GM23338 (cell line): ENCODE results near the gene SLC32A1. TPM values are rescaled to one million over a fixed set of nuclear protein-coding genes. Genes with fewer than 3 reads are reported as not detected.

Source experiments
- ATAC-seq: fragments of 200-7000 bp; cut with Tn5 transposase; 3 replicates; pipeline ENCODE4 v1.9.1; 2020
- DNase-seq: peaks from one replicate; pipeline ENCODE4 v3.0.0-alpha.2; 2015; ENCODE audit warnings: low spot score
- H2AFZ ChIP-seq: fragments of 200-600 bp; sonication (generic); 2 replicates; pipeline ENCODE4 v1.8.0; 2016; ENCODE audit warnings: antibody characterized with exemption, mild to moderate bottlenecking, moderate library complexity
- H3F3A ChIP-seq: fragments of 200-600 bp; sonication (generic); replicated peaks from 2 replicates; pipeline ENCODE4 v1.8.0; 2017; ENCODE audit warnings: antibody characterized with exemption, mixed run types, low read depth
- H3K27ac ChIP-seq: fragments of 200-600 bp; sonication (generic); 2 replicates; pipeline ENCODE4 v1.6.1; 2016; ENCODE audit warnings: low read depth
- H3K27me3 ChIP-seq: fragments of 200-600 bp; sonication (generic); 2 replicates; pipeline ENCODE4 v1.8.0; 2016; ENCODE audit warnings: mild to moderate bottlenecking, mixed run types, moderate library complexity; ENCODE audit not compliant: insufficient read depth
- H3K36me3 ChIP-seq: fragments of 200-600 bp; sonication (generic); 2 replicates; pipeline ENCODE4 v1.8.0; 2016; ENCODE audit warnings: mild to moderate bottlenecking; ENCODE audit not compliant: insufficient read depth
- H3K4me1 ChIP-seq: fragments of 200-600 bp; sonication (generic); 2 replicates; pipeline ENCODE4 v1.8.0; 2016; ENCODE audit warnings: mild to moderate bottlenecking, moderate library complexity; ENCODE audit not compliant: insufficient read depth
- H3K4me2 ChIP-seq: fragments of 200-600 bp; sonication (generic); 2 replicates; pipeline ENCODE4 v1.7.1; 2017; ENCODE audit warnings: mixed run types
- H3K4me3 ChIP-seq: fragments of 200-600 bp; sonication (generic); 2 replicates; pipeline ENCODE4 v1.6.1; 2016; ENCODE audit warnings: mixed run types
- H3K79me2 ChIP-seq: fragments of 200-600 bp; sonication (generic); replicated peaks from 2 replicates; pipeline ENCODE4 v1.8.0; 2017; ENCODE audit warnings: mild to moderate bottlenecking; ENCODE audit not compliant: insufficient read depth
- H3K9me2 ChIP-seq: fragments of 200-600 bp; sonication (generic); 2 replicates; pipeline ENCODE4 v1.8.0; 2017; ENCODE audit not compliant: insufficient read depth
- H4K20me1 ChIP-seq: fragments of 200-600 bp; sonication (generic); replicated peaks from 2 replicates; pipeline ENCODE4 v1.8.0; 2017; ENCODE audit warnings: mild to moderate bottlenecking; ENCODE audit not compliant: insufficient read depth
- H3K27ac Mint-ChIP-seq: 2 replicates; pipeline ENCODE4 v1.8.0; 2020; ENCODE audit warnings: inconsistent platforms, mild to moderate bottlenecking, moderate library complexity, mixed read lengths
- H3K27me3 Mint-ChIP-seq: 3 replicates; pipeline ENCODE4 v1.8.0; 2022; ENCODE audit warnings: low read depth, mild to moderate bottlenecking, moderate library complexity, mixed read lengths, inconsistent platforms; ENCODE audit not compliant: insufficient read depth, poor library complexity
- H3K36me3 Mint-ChIP-seq: 3 replicates; pipeline ENCODE4 v1.8.0; 2021; ENCODE audit warnings: low read depth, mild to moderate bottlenecking, inconsistent platforms, moderate library complexity, mixed read lengths
- H3K4me1 Mint-ChIP-seq: 3 replicates; pipeline ENCODE4 v1.8.0; 2020; ENCODE audit warnings: mild to moderate bottlenecking, inconsistent platforms, mixed read lengths
- H3K4me3 Mint-ChIP-seq: 3 replicates; pipeline ENCODE4 v1.8.0; 2021; ENCODE audit warnings: moderate library complexity, mild to moderate bottlenecking, inconsistent platforms, mixed read lengths
- H3K9me3 Mint-ChIP-seq: 3 replicates; pipeline ENCODE4 v1.8.0; 2020; ENCODE audit warnings: moderate library complexity, mild to moderate bottlenecking, inconsistent platforms, mixed read lengths
- CREB1 ChIP-seq: fragments of 250-450 bp; sonication (Bioruptor Pico); IDR thresholded peaks from 2 replicates; pipeline ENCODE4 v1.5.0; 2020; ENCODE audit warnings: low read depth, mild to moderate bottlenecking, moderate library complexity
- CTCF ChIP-seq, 2 experiments: fragments of 200-600 bp in 1 of 2; sonication (generic) in 1 of 2; conservative IDR thresholded peaks; 2 replicates each; pipeline versions ENCODE4 v1.5.1 to v1.6.1; 2016 to 2017; ENCODE audit warnings: antibody characterized with exemption in 2 of 2, low read depth in 2 of 2, mild to moderate bottlenecking in 2 of 2, moderate library complexity in 1 of 2
- ETS1 ChIP-seq: IDR thresholded peaks from 2 replicates; pipeline ENCODE4 v1.6.1; 2016; ENCODE audit warnings: antibody characterized with exemption
- EZH2 ChIP-seq: fragments of 200-600 bp; sonication (generic); IDR thresholded peaks from one replicate; pipeline ENCODE4 v1.8.0; 2017; ENCODE audit warnings: antibody characterized with exemption, mild to moderate bottlenecking, low read depth; ENCODE audit not compliant: unreplicated experiment
- JUNB ChIP-seq: IDR thresholded peaks from one replicate; pipeline ENCODE4 v1.6.1; 2016; ENCODE audit warnings: antibody characterized with exemption; ENCODE audit not compliant: unreplicated experiment
- NANOG ChIP-seq: IDR thresholded peaks from 2 replicates; pipeline ENCODE4 v1.6.1; 2016; ENCODE audit warnings: antibody characterized with exemption, borderline replicate concordance
- POLR2AphosphoS5 ChIP-seq: IDR thresholded peaks from 2 replicates; pipeline ENCODE4 v1.6.1; 2016; ENCODE audit warnings: antibody characterized with exemption, low read depth
- REST ChIP-seq: IDR thresholded peaks from one replicate; pipeline ENCODE4 v1.6.1; 2018; ENCODE audit warnings: antibody characterized with exemption; ENCODE audit not compliant: unreplicated experiment
- STAT1 ChIP-seq: IDR thresholded peaks from one replicate; pipeline ENCODE4 v1.6.1; 2016; ENCODE audit warnings: antibody characterized with exemption; ENCODE audit not compliant: unreplicated experiment
- ZNF331 ChIP-seq: fragments of 250-450 bp; sonication (Bioruptor Pico); IDR thresholded peaks from 2 replicates; pipeline ENCODE4 v1.5.0; 2020; ENCODE audit warnings: low read depth, mild to moderate bottlenecking, moderate library complexity
- polyA plus RNA-seq: library from polyadenylated mRNA; unstranded; fragments of >200 nt; fragmentation: Nextera tagmentation; extraction: Ambion mirVana; gene quantifications from 2 replicates; pipeline ENCODE4 v1.2.1, GENCODE V29; 2016
- total RNA-seq: library from RNA; depleted of rRNA; stranded (reverse); fragments of >200 nt; shearing (Covaris generic); gene quantifications from 2 replicates; pipeline ENCODE4 v1.2.3, GENCODE V29; 2014

SLC32A1 gene
- total and polyA plus RNA-seq, 2 experiments from 2014 or later: 0.87 TPM; not detected in 1

- Histone ChIP-seq H3K36me3 (peaks cover 18% of the 10 kb centered on the region; the same call in 1 of the 2 replicates), H3K4me1 (peaks cover 16% of the 10 kb centered on the region; the same call in 1 of the 2 replicates), H4K20me1 (no peaks in the 10 kb centered on the region), H3K27ac (peak overlapping the region; percentile 40), H3K4me3 (no peak overlapping the region), H3K4me2 (no peak overlapping the region), H3K9me2 (no peaks in the 10 kb centered on the region), H3K27me3 (no peaks in the 10 kb centered on the region), H2AFZ (no peak overlapping the region), H3K79me2 (no peaks in the 10 kb centered on the region), H3F3A (no peaks in the 10 kb centered on the region; the same call in 1 of the 2 replicates)
- peaks cover 11% of the 10 kb centered on the region for H3K4me1 Mint-ChIP-seq
- H3K27ac Mint-ChIP-seq: peak overlapping the region; percentile 32; the same call in 1 of the 2 replicates
- ATAC-seq (no peak), DNase-seq (no peak)
- no peaks in the 10 kb centered on the region for H3K9me3 Mint-ChIP-seq
- no peak for TF ChIP-seq STAT1
- peaks cover 4% of the 10 kb centered on the region for H3K27me3 Mint-ChIP-seq
- H3K36me3 Mint-ChIP-seq: peaks cover 35% of the 10 kb centered on the region
- H3K4me3 Mint-ChIP-seq: no peak overlapping the region
Observed at GRCh38 chr20:38766071-38766470, 41.8 kb downstream of the SLC32A1 start.

GRCh38 chr20:38769376-38770295 lies 45.4 kb downstream of the SLC32A1 start:
- DNase-seq (no peak), ATAC-seq (no peak)
- Mint-ChIP-seq H3K9me3 (peaks cover 11% of the 10 kb centered on the region), H3K4me3 (no peak overlapping the region), H3K27me3 (peaks cover 7% of the 10 kb centered on the region), H3K36me3 (peaks cover 58% of the 10 kb centered on the region), H3K27ac (no peak overlapping the region), H3K4me1 (peaks cover 11% of the 10 kb centered on the region)
- Histone ChIP-seq H3K27me3 (no peaks in the 10 kb centered on the region), H3K79me2 (no peaks in the 10 kb centered on the region), H2AFZ (no peak overlapping the region), H3K36me3 (peaks cover 27% of the 10 kb centered on the region; the same call in 1 of the 2 replicates), H4K20me1 (no peaks in the 10 kb centered on the region), H3K4me2 (no peak overlapping the region), H3K4me3 (no peak overlapping the region), H3K27ac (no peak overlapping the region), H3F3A (no peaks in the 10 kb centered on the region; the same call in 1 of the 2 replicates), H3K9me2 (no peaks in the 10 kb centered on the region), H3K4me1 (peaks cover 16% of the 10 kb centered on the region; the same call in 1 of the 2 replicates)
- TF ChIP-seq POLR2AphosphoS5 (no peak), CREB1 (CRISPR knock-in tag) (no peak), STAT1 (no peak), CTCF (conservative IDR thresholded peaks at IDR 0.05; ENCODE audit: low read depth in 2 of 2) (no peak), JUNB (no peak), ZNF331 (CRISPR knock-in tag) (no peak), REST (no peak), ETS1 (no peak), NANOG (no peak), EZH2 (no peak)
